Stimulated activated CD4-positive, alpha-beta T cell treated with anti-CD3 and anti-CD28 coated beads, Interleukin-2, amount 100 ng/mL, for 4 hours (primary cell): ENCODE results near the gene ATAD5.
"Not testable (repeated sequence)": the region's sequence is repeated elsewhere in the genome, so short reads cannot be mapped to it uniquely, and the experiment has no call there.

Source experiments
- DNase-seq: peaks from one replicate; pipeline ENCODE4 v3.0.0-alpha.2; 2020; ENCODE audit warnings: low read depth

ATAD5 gene, protein sequence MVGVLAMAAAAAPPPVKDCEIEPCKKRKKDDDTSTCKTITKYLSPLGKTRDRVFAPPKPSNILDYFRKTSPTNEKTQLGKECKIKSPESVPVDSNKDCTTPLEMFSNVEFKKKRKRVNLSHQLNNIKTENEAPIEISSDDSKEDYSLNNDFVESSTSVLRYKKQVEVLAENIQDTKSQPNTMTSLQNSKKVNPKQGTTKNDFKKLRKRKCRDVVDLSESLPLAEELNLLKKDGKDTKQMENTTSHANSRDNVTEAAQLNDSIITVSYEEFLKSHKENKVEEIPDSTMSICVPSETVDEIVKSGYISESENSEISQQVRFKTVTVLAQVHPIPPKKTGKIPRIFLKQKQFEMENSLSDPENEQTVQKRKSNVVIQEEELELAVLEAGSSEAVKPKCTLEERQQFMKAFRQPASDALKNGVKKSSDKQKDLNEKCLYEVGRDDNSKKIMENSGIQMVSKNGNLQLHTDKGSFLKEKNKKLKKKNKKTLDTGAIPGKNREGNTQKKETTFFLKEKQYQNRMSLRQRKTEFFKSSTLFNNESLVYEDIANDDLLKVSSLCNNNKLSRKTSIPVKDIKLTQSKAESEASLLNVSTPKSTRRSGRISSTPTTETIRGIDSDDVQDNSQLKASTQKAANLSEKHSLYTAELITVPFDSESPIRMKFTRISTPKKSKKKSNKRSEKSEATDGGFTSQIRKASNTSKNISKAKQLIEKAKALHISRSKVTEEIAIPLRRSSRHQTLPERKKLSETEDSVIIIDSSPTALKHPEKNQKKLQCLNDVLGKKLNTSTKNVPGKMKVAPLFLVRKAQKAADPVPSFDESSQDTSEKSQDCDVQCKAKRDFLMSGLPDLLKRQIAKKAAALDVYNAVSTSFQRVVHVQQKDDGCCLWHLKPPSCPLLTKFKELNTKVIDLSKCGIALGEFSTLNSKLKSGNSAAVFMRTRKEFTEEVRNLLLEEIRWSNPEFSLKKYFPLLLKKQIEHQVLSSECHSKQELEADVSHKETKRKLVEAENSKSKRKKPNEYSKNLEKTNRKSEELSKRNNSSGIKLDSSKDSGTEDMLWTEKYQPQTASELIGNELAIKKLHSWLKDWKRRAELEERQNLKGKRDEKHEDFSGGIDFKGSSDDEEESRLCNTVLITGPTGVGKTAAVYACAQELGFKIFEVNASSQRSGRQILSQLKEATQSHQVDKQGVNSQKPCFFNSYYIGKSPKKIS (N-terminal part only)

DNA sequence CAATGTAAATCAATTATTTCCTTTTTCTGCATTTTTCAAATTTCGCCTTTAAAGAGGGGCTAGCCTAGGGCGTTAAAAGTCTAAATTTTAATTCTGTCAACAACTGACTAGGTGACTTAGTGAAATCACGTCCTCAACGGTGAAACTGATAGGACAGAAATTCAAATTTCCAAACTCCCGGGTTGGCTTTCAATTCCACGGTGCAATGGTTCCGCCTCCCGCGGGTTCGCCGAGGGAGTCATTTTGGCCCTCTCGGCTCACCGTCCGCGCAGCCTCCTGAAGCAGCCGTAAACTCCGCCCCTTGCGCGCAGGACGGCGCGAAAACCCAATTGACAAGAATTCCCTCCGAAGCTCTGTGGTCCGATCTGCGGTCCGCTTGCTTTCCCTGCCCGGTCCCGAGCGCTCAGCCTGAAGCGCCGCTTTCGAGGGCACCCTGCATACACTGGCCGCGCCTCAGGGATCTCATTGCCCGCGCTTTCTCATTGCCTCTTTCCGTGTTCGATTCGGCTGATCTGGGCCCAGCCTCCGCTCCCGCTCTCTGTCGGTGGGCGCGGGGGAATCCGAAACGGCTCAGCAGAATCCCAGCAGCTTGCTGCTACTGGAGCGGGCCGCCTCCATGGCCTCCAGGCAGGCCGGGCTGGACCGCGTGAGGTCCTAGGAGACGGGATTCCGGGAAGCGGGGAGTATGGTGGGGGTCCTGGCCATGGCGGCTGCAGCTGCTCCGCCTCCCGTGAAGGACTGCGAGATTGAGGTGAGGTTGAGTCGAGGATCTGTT lies at the start of gene ATAD5:
Gene ATAD5 (plus strand): TSS at position 304 of the 775 bp plus-strand sequence. CDS start 382 bp downstream, at position 686.
- DNase-seq: peak; percentile 80

DNA sequence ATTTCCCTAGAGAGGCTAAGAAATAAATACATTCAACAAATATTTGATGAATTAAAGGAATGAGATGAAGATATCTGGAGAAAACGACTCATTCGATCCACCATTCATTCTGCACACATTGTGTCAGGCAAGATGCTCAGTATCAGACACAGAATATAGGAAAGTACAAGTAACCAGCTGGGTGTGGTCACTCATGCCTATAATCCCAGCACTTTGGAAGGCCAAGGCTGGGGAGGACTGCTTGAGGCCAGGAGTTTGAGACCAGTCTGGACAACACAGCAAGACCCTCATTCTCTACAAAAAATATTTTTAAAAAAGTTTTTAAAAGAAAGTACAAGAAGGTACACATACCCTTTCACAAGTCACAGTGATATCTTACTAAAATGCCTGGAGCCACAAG lies 49.6 kb upstream of the ATAD5 start:
- no peak for DNase-seq

DNA sequence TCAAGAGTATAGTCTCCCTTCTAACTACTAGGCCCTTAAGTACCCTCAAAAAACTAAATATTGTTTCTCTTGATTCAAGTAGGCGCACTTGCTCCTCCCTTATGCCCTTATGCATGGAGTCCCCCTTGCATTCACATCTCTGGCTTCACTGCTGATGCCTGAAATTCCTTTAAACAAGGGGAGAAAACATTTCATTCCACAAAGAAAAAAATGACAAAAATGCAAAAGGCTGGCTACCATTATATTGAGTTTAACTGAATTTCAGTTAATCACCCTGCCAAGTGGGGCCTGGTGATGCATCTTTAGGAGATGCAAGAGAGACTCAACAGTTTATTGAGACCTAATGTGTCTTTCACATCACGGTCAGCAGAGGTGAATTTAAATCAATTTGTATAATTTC lies 42.8 kb upstream of the ATAD5 start:
- no peak for DNase-seq

DNA sequence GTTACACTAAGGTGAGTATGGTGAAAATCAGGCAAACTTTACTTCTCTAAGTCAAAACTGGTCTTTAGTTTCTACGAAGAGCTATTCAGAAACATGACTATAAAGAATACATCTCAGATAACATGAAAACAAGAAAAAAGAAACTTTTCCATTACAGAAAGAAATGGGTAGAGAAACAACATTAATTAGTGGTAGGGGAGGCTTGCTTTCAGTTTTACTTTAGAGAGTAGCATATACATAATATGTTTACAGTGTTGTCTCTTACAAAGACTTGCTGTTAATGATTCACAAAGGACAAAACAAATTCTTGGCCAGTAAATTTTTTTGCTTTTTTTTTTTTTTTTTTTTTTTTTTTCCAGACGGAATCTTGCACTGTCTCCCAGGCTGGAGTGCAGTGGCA lies 41.5 kb upstream of the ATAD5 start:
- no peak for DNase-seq

DNA sequence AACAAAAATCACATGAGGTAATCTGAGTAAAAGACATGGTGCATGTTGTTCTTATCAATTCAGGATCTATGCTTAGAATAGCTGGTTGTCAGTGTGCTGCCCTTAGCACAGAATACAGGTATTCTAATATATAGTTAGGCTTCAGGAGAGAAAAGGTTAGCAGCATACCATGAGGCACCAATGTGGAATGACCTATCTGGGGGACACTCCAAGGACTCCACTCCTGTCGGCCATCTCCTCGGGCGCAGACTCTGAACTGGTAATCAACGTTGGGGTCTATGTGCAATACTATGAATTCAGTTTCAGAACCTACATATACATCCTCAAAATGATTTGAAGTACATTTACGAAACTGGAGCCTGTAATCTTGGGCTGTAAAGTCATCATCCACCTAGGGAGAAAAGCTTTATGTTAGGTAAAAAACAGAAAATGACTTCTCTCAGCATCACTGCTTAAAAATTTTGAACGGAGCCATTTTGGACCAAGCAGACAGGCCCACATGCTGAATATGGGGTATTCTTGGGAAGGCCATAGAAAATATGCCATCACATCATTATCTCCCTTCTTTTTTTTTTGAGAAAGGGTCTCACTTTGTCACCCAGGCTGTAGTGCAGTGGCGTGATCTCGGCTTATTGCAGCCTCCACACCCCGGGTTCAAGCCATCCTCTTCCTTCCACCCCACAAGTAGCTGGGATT lies 38.3 kb upstream of the ATAD5 start:
- no peak for DNase-seq

DNA sequence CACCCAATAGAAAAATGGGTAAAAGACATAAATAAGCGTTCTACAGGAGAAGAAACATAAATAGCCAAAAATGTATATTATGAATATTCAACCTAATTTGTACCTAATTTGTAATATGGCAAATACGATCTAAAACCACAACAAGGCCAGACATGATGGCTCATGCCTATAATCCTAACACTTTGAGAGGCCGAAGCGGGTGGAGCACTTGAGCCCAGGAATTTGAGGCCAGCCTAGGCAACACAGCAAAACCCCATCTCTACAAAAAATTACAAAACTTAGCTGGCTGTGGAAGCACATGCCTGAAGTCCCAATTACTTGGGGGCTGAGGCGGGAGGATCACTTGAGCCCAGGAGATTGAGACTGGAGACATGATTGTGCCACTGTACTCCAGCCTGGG lies 37.4 kb upstream of the ATAD5 start:
- DNase-seq: no peak

DNA sequence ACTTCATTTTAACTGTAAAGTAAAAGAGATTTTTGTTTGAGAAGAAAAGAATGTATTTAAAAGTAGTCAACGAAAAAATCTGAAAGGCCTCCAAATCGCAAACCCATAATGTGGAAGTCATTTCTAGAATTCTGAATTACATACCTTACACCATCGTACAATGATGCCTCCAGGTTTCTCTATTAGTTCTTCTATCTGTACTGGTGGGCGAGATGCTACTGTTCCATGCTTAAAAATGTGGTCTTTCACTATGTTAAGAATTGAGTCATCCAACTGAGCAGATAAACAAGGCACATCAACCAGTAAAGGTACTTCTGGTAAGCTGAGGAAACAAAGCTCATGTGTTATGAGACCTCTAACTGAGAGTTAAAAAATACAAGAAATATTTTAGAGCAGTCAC lies 35.8 kb upstream of the ATAD5 start:
- DNase-seq: no peak

DNA sequence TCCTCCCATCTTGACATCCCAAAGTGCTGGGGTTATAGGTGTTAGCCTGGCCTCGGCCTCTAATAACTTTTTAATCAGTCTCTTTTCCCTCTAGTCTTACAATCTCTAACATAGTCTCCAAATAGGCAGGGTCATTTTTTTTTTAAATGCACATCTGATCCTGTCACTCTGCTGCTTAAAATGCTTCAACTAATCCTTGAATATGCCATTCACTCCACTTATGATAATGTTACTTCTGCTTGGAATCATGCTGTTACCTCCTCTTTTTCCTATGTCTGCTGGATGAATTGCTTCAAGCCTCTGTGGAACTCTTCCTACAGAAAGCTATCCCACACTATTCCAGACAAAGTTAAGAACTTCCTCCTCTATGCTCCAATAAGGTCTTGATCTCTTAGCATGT lies 30.1 kb upstream of the ATAD5 start:
- DNase-seq: no peak

DNA sequence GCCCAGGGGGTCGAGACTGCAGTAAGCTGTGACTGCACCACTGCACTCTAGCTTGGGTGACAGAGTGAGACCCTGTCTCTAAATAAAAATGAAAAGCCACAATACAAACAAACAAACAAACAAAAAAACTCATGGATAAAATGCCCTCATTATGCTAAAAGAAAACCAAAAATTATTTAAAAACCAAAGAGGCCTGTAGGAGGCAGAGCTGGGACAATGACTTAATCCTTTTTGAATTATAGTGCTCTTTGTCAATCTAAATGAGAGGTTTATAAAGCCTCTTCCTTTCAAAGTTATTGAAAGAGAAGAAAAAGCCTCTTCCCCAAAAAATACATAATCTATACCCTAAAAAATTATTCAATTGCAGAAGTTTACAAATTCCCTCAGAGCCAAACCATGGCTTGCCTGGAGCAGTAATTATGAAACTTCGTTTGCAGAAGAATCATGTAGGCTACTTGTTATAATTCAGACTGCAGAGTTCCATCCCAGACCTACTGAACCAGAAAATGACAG lies 25.8 kb upstream of the ATAD5 start:
- no peak for DNase-seq

DNA sequence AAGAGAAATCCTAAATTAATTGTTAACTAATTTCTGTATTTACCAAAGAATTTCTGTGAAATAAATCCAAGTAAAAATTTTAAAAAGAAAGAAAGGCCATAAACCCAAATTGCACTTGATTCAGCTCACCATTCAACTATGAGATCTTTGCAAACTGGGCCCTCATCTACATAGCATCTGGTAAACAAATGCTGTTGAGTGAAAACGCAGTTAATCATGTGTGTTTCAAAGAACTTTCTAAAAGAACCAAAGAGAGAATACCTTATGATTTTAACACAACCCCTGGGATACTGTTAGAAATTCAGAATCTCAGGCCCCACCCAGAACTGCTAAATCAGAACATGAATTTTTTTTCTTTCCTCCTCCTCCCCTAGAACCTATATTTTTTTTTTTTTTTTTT lies 23.9 kb upstream of the ATAD5 start:
- DNase-seq: no peak

DNA sequence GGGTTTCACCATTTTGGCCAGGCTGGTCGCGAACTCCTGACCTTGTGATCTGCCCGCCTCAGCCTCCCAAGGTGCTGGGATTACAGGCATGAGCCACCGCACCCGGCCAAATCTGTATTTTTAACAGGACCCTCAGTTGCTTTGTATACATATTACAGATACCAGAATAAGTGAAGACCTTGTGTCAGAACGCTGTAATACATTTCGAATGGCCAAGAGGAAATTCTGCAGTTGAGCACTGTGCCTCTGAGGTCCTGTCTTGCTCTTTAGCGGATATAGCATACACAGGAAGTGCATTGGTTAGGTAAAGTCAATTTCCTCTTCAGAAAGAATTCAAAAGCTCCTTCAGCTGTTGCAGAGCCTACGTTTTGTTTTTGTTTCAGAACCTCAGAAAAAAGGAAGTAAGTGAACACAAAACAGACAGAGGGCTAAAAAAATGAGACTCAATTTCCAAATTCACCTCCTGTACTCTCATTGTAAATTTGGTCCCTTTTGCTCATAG lies 22.9 kb upstream of the ATAD5 start:
- DNase-seq: no peak

DNA sequence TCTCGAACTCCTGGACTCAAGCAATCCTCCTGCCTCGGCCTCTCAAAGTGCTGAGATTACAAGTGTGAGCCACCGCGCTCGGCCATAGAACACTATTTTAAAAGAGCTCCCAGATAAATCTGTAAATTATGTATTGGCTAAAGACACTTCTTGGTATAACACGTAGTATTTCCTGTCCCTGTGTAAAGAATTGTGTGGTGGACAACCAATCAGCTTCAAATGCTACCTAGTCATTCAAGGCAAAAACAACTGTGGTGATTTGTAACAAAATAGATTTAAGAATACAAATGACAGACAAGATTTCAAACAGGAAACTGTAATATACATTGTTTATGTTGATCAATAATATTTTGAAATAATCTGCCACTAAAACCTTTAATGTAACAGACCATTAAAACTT lies 21.9 kb upstream of the ATAD5 start:
- DNase-seq: no peak

DNA sequence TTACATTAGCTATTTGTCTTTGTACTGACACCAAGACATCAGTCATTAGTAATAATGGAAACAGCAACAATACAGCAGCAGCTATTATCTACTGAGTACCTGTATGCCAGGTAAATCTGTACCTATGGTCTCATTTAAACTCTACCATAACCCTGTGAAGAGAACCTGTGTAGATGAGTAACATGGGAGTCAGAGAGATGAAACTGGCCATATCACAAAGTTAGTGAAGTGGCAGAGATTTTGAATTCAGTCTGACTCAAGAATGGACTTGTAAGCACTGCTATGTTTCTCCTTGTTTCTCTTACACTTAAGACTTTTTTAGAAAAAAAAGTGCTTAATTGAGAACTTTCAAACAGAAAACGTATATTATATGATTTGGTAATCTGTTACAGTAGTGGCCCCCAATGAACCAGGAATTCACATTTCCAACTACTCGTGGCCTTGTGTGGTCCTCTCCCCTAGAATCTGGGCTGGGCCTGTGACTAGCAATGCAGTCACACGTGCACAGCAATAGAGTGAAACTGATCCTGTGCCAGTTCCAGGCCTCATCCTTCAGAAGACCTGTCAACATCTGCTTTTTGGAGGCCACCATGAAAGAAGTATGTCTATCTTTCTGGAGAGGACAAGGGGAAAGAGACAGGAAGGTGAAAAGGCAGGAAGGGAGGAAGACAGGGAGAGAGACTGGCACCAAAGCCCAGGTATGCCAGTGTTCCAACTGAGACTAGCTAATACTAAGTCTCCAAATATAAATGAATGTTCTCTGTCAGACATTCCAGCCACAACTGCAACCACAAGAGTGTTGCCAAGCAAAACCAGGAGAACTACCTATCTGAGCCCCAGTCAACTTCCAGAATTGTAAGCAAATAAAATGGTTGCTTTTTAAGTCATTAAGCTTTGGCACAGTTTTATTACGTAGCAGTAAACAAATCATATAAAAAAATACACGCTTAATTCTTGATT lies 19.3 kb upstream of the ATAD5 start:
- DNase-seq: no peak

DNA sequence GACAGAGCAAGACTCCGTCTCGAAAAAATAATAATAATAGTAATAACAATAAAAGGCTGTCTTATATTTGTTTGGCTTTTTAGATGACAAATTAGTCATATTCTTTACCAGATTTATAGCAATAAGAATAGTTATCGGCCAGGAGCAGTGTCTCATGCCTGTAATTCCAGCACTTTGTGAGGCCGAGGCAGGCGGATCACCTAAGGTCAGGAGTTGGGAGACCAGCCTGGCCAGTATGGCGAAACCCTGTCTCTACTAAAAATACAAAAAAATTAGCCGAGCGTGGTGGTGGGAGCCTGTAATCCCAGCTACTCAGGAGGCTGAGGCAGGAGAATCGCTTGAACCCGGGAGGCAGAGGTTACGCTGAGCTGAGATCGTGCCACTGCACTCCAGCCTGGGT lies 17.5 kb upstream of the ATAD5 start:
- DNase-seq: not testable (repeated sequence)

DNA sequence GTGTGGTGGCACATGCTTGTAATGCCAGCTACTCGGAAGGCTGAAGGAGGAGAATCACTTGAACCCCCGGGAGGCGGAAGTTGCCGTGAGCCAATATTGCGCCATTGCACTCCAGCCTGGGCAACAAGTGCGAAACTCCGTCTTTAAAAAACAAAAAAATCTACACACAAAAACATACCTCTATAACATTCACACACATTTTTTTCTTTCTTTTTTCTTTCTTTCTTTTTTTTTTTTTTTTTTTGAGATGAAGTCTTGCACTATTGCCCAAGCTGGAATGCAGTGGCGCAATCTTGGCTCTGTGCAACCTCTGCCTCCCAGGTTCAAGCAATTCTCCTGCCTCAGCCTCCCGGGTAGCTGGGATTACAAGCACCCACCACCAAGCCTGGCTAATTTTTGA lies 16.9 kb upstream of the ATAD5 start:
- not testable (repeated sequence) for DNase-seq

DNA sequence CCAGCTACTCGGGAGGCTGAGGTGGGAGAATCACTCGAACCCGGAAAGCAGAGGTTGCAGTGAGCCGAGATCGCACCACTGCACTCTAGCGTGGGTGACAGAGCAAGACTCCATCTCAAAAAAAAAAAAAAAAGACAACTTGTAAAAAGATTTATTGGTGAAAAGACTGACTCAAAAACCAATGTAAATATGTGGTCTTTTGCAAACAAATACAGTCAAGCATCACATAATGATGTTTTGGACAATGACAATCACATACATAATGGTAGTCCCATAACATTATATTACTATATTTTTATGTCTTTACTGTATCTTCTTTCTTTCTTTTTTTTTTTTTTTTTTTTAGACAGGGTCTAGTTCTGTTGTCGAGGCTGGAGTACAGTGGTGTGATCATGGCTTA lies 15.6 kb upstream of the ATAD5 start:
- no peak for DNase-seq

DNA sequence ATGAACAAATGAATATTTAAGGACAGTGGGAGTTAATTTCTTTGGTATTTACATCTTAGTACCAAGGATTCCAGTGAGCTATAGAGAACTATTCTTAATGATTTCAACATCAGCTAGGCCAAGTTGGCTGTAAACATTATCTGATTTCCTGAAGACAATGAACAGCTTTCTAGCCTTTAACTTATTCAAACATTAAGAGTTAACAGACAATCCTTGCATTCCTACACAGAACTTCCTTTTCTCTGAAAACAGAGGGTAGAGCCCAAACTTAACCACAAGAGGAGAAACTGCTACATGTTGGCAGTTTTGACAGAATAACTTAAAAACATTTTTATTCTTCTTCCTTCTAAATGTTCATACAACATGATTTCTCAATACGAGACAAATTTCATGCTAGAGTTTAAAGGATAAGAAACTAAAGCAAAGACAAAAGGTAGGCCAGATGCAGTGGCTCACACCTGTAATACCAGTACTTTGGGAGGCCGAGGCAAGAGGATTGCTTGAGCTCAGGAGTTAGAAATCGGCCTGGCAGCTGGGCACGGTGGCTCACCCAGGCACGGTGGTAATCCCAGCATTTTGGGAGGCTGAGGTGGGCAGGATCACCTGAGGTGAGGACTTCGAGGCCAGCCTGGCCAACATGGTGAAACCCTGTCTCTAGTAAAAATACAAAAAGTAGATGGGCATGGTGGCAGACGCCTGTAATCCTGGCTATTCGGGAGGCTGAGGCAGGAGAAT lies 11.6 kb upstream of the ATAD5 start:
- DNase-seq: no peak

DNA sequence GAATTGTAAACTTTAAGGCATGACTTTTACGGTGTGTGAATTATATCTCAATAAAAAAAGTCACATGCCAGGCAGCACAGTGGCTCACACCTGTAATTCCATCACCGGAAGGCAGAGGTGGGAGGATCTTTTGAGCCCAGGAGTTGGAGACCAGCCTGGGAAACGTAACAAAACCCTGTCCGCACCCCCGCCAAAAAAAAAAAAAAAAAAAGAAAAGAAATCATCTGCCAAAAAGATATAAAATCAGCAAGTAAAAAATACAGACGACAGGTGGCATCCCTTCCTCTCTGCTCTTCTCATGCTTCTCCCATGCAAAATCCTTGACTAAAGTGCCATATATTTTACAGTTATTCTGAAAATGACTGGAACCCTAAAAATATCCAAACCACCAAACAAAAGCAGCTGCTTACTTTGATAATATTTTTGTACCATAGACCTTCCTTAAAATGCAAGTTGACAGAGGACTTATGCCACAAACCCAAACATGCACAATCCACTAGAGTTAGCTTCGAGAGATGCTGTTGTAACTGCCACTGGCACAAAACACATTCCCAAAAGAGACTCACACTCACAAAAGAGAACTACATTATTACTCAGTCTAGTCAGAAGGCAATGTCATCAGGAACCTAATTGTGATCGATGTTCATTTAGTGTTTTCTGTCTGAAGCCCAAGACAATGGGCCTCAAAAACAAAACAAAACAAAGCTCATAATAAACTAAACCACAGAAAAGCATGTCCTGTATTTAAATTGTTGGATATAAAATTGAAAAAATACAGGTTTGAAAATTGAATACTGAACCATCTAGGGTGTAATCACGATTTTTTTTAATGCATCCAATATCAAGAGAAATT lies 9.7 kb upstream of the ATAD5 start:
- DNase-seq: no peak
